HG03196 (cell line): Measurements from ENCODE around the gene ADGRG1.
A peak's percentile ranks its signal among the peaks of the same experiment; 100 is the strongest.
"Not testable (repeated sequence)": the region's sequence is repeated elsewhere in the genome, so short reads cannot be mapped to it uniquely, and the experiment has no call there.

Source experiments
- ATAC-seq: cut with Tn5 transposase; IDR thresholded peaks from one replicate; pipeline ENCODE4 v1.9.1; 2021; ENCODE audit not compliant: unreplicated experiment

The ADGRG1 gene

DNA sequence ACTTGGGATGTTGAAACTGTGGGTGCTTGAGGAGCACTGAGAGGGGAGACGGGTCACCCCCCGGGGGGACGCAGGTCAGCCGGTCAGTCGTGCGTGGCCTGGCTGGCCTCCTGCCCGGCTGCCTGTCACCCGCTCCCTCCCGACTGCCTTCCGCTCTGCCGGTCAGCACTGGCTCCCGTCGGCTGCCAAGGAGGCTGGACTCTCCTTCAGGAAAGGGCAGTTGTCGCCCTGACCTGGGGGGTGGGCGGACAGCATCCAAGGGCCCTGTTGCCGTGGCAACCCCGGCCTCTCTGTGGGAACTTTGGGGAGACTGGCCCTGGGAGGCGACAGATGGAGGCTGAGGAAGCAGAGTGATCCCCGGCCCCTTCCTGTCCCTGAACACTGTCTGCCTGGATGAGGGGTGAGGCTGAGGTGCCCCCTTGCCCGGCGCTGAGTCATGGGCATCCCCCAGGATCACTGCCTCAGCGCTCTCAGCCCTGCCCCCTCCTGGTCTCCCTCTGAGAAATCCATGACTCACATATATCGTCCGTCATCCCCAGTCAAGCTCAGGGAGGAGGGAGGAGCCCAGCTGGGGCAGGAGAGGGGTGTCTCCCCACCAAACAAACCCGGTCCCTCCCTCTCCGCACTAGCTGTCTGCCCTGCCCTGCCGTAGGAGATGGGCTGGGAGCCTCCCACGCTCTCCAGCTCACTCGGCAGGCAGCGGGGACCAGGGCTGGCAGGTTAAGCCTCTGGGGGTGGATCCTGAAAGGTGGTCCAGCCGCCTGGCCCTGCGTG, at the start of gene ADGRG1:
Gene ADGRG1 (plus strand): TSS at position 623 of the 774 bp plus-strand sequence. CDS start 21,658 bp downstream, outside the sequence.
- ATAC-seq = no peak

DNA sequence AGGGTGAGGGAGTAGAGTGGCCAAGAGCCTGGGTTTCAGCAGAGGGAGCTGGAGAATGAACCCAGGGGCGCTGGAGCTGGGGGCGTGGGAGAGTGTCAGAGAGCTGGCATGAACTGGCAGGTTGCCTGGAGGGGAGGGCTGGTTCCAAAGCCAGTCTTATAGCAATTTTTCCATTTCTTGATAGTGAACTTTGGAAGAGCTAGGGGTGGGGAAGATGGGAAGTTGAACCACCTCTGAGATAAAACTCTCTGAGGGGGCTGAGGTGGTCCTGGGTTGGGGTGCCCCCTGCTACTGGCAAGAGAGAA, 49.1 kb upstream of the ADGRG1 start:
- no peak for ATAC-seq

DNA sequence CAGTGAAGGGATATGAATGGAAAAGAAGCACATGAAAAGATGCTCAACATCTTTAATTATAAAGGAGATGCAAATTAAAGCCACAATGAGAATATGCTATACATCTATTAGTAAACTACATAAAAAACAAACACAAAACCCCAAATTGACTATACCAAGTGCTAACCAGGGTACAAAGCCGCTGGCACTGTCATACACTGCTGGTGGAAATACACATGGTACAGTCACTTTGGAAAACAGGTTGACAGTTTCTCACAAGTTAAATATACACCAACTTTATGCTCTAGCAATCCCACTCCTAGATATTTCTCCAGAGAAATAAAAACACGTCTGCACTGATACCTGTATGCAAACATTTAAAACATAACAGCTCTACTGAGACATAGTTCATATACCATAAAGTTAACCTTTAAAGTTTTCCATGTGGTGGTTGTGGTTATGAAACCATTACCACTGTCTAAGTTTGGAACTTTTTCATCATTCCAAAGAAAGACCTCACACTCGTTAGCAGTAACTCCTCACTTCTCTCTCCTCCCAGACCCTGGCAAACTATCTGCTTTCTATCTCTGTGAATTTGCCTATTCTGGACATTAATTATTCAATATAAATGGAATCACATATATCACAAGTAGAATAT, 43.3 kb upstream of the ADGRG1 start:
- ATAC-seq = no peak

DNA sequence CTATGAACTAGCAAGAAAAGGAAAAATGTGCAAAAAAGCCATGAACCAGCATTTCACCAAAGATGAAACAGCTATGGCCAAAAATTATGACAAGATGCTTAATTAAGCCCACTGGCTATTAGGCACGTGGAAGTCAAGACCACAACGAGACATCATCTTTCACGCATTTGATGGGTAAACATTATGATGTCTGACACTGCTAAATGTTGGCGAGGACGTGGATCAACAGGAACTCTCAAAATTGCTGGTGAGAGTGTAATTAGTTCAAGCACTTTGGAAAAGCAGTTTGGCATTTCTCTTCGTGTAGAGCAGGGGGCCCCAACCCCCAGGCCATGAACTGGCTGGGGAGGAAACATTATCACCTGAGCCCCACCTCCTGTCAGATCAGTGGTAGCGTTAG, 39.6 kb upstream of the ADGRG1 start:
- no peak for ATAC-seq

DNA sequence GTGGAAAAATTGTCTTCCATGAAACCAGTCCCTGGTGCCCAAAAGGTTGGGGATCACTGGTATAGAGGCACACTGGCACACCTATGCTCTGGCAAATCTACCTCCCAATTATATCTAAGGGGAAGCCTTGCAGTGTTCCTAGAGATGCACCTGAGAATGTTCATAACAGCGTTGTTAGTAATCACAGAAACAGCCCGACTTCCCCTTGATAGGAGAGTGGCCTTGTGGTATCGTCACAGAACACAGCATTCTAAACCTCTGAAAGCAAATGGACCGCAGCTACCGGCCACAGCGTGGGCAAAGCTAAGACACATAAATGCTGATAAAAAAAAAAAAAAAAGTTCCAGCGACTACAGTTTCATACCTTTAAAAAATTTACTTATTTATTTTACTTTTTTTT, 39.1 kb upstream of the ADGRG1 start:
- ATAC-seq = no peak

DNA sequence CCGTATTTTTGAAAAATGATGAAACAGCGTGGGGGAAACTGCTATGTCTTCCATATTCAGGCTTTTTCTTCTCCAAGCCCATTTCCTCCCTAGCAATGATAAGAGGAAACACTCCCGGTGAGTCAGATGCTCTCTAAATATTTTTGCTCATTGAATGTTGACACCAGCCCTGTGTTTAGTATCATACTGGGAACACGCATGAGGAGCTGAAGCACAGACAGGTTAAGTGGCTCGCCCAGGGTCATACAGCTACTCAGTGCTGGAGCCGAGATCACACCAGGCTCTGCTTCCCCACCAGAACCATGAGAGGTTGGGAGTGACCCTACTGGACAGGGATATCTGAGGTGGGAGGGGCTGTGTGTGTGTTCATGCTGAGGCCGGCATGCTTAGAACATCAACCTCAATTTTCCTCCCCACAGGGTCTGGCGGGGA, 37.8 kb upstream of the ADGRG1 start:
- ATAC-seq = peak; percentile 15

DNA sequence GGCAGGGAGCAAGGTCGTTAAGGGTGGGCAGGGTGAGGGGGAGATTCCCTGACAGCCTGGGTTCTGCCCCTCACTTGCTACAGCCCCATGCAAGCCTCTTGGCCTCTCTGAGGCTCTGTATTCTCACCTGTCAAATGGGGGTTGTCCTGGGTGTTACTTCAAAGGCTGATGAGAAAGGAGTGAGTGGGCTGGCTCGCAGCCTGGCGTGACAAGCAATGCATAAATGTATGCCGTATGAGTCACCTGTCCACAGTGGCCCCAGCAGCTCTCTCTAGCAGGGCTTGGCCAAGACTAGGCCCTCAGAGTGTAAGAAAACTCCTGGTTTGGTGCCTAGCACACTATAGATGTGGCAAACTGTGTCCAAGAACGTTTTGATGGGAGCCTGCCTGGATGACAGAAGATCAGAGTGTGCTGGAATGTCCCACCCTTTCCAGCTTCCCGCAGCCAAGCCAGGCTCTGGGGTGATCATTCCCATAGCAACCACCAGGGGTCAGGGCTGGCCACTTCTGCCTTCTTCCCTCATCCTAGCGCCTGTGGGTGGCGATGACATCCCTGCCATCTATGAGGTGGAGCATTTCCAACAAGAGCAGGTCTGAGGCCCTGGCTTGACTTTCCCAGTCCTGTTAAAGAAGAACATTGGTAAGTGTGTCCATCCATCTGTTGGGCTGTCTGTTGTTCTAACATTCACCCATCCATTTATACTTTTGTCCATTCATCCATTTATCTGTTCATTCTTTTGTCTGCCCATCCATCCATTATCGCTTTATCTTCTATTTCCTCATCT, 37.2 kb upstream of the ADGRG1 start:
- peak; percentile 62 for ATAC-seq

DNA sequence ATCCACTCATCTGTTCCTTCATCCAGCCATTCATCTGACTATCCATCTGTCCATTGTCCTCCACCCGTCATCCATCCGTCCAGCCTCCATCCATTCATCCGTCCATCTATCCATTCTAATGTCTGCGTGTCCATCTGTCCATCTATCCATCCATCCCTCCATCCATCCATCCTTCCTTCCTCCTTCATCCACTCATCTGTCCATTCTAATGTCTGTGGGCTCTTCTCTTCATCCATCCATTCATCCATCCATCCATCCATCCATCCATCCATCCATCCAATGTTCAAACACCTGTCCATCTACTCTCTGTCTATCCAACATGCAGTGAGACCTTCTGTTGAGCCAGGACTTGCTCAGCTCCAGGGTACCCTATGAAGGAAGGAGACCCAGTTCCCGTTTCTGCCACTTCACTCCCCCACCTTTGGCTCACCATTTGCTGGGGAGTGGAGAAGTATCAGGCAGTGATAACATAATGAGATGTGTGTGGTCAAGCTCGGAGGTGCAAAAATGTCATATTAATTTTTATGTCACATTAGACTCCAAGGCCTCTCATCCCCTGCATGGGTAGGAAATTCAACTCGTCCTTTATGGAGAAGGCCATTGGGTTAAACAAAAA, 36.5 kb upstream of the ADGRG1 start:
- ATAC-seq = no peak

DNA sequence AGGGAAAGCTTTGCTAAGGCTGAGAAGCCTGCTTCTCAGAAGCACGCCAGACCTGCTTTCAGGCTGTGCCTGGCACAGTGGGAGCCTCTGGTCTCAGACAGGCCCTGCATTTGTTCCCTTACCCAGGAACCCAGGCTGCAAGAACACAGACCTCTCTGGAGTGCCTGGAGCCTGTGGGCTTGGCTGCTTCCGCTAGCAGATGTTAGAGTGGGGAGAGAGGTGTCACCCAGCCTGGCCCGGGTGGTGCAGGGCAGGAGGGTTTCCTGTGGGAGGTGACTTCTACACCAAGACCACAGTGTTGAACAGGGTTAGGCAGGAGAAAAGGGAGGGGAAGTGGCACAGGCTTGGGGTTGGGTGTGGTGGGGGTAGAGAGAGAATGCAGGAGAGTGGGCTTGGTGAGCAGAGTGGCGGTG, 35.8 kb upstream of the ADGRG1 start:
- ATAC-seq = peak; percentile 49

DNA sequence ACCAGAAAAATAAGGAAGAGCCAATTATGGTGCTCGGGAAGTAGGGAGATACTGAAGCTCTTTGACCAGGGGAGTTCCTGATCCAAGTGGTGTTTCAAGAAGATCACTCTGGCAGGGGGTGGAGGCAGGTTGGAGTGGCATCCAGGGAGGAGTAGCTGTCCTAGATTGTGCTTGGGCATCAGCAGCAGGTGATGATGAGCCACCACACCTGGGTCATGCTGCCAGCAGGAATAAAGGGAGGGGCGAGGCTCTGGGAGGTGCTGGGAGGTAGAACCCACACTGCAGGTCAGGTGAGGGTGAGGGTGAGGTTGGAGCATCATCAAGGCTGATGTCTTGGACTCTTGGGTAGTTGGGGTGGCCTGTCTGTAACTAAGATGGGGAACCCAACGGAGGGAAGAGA, 35.4 kb upstream of the ADGRG1 start:
- no peak for ATAC-seq

DNA sequence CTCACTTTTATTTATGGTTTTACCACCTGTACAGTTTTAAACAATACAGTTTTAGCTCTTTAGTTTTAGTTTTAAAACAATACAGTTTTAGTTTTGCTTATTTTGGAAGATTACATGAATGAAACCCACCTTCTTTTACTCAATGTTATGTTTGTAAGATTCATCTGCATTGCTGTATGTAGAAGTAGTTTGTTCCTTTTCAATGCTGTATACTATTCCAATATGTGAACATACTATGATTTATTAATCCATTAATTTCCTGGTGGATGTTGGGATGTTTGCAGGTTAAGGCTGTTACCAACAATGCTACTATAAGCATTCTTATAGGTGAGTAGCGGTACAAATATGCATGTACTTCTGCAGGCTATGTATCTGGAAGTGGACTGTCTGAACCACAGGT, 34.4 kb upstream of the ADGRG1 start:
- ATAC-seq = no peak

DNA sequence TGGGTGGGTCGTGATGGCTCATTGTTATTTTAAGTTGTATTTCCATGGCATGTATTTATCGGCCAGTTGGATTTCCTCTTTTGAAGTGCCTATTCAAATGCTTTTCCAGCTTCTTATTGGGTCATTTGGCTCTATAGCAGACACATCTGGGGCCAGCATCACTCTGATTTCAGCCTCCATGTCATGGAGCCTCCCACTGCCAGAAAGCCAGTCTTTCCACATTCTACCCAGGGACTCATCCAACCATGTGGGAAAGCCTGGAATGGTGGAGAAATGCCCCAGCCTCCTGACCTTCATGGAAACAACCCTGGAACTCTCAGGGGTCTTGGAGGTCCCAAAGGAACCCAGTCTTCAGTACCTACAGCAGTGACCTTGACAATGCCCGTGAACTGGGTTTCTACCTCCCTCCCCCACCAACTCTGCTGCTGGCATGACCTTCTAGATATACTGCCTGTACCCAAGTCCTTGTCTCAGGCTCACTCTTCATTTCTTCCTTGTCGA, 33.8 kb upstream of the ADGRG1 start:
- ATAC-seq = no peak

DNA sequence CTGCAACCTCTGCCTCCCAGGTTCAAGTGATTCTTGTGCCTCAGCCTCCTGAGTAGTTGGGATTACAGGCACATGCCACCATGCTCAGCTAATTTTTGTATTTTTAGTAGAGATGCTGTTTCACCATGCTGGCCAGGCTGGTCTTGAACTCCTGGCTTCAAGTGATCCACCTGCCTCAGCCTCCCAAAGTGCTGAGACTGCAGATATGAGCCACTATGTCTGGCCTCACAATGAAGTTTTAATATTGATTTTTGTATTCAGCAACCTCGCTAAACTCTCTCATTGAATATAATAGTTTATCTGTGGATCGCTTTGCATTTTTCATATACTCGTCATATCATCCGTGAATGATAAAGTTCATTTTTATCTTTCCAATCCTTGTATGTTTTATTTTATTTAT, 32.2 kb upstream of the ADGRG1 start:
- not testable (repeated sequence) for ATAC-seq

DNA sequence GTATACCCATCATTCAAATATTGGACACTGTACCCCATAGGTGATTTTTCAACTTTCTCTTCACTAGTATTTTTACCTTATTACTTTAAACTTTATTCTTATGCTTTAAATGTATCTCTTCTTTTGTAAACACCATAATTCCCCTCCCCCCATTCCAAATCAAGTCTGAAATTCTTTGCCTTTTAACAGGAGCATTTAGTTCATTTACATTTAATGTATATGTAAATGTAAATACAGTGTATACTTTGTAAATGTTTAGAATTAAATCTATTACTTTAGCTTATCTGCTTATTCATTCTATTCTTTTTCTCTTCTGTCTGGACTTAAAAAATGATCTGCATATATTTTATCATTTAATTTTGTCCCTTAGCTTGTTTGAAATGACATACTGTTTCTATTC, 30.0 kb upstream of the ADGRG1 start:
- no peak for ATAC-seq

DNA sequence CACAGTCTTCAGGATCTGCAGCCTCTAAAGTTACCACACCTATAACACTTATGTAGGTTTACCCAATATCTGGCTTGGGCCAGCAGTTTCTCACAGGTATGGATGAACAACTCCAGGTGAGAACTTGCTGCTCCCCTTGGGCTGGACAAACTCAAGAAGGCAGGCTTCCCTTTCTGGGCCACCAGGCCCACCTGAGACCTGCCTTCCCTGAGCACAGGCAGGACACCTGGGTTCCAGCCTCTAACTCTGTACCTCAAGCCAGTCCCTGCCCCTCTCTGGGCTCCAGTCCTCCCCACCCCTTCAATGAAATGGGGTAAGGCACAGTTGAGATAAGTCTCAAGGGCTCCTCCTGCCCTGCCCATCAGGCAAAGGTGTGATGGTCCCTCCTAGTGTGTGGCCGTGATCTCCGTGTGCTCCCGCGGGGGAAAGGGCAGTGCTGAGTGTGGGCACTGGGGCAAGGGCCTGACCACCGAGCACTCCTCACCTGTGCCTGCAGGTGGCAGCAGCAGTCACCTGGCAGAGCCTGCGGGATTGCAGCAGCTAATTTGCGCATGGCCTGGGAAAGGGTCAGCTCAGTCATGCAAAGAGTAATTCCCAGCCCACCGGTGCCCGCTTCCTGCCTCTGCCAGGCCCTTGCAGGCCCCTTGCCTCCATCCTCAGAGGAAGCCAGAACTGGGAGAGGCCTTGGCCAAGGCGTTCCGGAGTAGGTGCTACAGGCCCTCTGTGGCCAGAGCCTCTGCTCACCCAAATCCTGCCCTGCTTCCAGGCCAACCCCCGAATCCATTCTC, 28.2 kb upstream of the ADGRG1 start:
- ATAC-seq = no peak

DNA sequence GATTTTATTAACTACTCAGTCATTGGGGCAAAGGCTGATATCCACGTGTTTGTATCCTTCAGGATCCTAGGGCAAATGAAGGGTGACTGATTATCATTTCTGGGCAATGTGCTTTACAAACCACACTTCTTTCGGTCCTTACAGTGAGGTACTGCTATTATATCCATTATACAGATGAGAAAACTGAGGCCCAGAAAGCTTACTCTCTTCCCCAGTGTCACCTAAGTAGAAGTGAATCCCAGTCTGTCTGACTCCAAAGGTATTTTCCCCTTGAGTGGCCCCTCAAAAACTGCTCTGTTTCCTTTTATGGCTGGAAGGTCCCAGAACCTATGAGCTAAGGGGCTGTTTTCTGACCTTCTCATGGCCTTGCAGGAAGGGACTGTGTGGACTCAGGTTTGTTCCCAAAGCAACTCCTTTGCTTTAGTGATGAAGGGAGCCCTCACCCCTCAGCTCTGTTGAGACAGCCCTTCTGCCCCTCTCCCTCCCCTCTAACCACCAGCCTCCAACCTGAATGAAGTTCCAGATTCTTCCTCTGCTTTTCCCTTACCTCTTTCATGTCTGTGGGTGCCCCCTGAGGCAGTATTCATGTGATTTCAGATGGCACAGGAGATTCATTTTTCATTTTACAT, 27.4 kb upstream of the ADGRG1 start:
- ATAC-seq = no peak

DNA sequence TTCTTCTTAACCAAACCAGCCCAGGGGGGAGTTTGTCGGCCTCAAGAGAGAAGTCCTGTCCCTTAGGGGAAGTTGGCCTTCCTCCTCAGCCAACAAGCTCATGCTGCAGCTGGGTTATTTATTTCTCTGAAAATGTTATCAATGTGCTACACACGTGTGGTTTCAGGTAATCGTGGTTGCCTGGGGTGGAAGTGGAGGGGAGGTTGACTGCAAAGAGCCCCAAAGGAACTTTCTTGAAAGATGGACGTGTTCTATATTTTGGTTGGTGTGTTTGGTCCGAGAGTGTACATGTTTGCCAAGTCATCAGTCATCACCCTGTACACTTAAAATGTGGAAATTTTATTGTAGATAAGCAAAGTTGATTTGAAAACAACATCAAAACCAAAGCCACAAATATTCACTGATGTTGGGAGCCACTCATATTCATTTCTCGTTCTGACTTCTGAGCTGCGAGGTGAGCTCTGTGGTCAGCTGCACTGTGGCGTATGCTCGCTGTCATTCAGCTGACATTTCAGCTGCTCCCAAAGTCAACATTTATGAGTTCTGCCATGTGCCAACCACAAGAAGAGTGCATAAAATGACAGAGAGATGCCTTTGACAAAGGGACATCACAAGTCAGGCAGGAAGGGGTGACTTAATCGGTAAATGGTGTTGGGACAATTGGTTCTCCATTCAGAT, 26.5 kb upstream of the ADGRG1 start:
- ATAC-seq = peak; percentile 78

DNA sequence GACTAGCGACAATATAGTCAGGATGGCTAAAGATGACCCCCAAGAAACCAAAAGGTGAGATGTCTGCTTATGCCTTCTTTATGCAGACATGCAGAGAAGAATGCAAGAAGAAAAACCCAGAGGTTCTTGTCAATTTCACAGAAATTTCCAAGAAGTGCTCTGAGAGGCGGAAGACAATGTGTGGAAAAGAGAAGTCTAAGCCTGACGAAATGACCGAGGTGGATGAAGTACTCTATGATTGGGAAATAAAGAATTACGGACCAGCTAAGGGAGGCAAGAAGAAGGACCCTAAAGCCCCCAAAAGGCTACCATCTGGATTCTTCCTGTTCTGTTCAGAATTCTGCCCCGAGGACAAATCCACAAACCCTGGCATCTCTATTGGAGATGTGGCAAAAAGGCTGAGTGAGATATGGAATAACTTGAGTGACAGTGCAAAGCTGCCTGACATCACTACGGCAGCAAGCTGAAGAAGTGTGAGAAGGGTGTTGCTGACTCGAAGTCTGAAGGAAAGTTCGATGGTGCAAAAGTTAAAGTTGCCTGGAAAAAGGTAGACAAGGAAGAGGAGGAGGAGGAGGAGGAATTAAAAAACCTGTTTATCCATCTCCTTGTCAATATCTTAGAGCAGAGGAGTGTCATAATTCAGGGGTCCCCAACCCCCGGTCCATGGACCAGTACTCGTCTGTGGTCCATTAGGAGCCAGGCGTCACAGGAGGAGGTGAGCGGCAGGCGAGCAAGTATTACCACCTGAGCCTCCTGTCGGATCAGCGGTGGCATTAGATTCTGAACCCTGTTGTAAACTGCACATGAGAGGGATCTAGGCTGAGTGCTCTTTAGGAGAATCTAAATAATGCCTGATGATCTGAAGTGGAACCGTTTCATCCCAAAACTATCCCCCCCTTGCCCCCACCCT, 25.1 kb upstream of the ADGRG1 start:
- no peak for ATAC-seq

DNA sequence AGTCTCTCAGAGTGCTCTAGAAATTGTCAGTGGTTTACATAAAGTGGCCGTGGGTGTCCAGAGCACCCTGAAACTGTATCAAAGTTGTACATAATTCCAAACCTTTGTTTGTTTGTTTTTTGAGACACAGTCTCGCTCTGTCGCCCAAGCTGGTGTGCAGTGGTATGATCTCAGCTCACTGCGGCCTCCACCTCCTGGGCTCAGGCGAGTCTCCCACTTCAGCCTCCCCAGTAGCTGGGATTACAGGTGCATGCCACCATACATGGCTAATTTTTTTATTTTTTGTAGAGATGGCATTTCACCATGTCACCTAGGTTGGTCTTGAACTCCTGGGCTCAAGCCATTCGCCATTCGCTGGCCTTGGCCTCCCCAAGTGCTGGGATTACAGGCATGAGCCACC, 24.3 kb upstream of the ADGRG1 start:
- ATAC-seq = no peak
